ACHN (cell line): ENCODE results near the gene DNAAF1.

ENCODE experiments used
- DNase-seq: peaks from one replicate; pipeline ENCODE4 v3.0.0-alpha.2; 2015
- in situ Hi-C: cut with HindIII; loops from 2 replicates; pipeline ENCODE4 v1.10.0; 2017; ENCODE audit warnings: low sequenced_read_pairs, low pct_ligation_motif_present, low pct_unique_long_range_greater_than_20kb

The DNAAF1 gene

DNA sequence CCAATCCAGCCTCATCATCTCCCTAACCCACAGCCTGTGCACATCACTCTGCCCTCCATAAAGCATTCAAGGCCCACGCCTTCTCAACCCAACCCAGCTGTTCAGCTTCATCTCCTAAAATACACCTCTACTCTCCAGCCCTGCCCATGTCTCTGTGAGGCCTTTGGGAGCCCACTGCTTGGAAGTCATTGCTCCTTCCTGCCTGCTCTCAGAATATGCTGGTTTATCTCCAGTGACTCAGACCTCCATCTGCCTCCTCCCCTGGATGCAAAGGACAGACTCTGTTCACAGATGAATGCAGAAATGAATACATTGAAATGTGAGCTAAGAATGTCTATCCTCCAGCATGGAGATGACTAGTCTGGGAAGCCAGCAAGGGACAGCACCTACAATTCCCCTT lies 75.7 kb downstream of the DNAAF1 start:
- no peak for DNase-seq

DNA sequence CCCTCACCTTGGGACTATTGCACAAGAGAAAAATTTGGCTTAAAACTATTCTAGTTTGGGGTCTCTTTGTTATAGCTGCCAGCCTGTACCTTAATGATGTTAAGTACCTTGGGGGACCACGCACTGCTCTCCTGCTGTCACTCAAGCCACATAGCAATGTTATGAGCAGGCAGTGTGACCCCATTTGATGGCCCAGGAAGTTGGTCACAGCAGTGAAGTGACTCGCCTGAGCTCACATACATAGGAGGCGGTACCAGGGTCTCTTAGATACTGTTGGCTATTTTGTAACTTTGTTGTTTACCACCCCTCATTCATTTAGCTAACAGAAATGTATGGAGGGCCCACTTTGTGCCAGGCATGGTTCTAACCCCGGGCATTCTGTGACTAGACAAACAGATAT lies 78.3 kb downstream of the DNAAF1 start:
- in situ Hi-C loops, result no loop called here
- no peak for DNase-seq

More for the DNA sequence above, 75.7 kb downstream of the DNAAF1 start:
- in situ Hi-C loops, result no loop called here

DNA sequence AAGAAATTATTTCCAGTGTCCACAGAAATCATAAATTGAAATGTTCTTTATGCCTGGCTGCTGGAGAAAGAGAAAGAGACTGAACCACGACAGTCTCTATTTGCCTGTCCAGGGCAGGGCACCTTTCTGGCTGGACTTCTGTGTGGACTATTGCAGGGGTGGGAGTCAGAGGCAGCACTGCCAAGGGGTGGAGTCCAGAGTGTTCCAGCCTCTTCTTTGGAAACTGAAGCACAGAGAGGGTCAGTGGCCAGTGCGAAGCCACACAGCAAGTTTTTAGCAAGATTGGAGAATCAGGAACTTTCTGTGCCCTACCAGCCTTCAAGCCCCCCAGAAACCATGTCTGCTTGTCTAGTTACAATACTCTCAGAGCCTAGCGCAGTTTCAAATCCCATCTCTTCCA lies 79.4 kb downstream of the DNAAF1 start:
- in situ Hi-C loops, result no loop called here

DNA sequence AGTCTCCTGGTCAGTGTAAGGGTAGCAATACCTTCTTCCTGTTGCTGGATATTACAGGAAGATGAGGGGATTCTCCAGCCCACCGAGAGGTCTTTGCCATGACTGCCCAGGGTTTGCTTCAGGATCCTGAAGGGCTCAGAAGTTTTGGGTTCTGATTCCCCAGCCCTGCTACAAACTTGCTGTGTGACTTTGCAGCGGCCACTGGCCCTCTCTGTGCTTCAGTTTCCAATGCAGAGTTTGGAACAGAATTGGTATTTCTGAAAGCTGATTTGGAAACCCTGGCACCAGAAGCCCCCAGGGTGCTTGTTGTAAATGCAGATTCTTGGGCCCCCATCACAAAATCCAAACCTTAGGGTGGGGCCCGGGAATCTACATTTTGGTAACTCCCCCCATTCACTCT lies 80.0 kb downstream of the DNAAF1 start:
- in situ Hi-C loops, result no loop called here
- no peak for DNase-seq

More for the DNA sequence above, 79.4 kb downstream of the DNAAF1 start:
- DNase-seq, result no peak

DNA sequence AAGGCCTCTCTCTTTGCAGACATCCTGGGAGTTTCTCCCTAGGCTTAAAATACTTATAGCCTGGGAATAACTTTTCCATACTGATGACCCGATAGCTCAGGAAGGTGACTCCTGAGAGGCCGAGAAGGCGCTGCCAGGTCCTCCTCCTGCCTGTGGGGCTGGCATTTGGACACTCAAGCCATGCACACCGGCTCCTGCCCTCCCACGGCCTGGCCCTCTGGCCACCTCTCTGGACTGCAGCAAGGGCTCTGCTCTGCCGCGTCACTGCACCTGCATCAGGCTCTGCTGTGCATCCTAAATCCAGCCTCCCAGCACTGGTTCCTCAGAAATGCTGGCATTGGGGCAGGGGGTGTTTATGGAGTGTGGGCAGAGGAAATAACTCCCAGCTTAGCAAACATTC lies 80.5 kb downstream of the DNAAF1 start:
- in situ Hi-C loops, result no loop called here
- no peak for DNase-seq

DNA sequence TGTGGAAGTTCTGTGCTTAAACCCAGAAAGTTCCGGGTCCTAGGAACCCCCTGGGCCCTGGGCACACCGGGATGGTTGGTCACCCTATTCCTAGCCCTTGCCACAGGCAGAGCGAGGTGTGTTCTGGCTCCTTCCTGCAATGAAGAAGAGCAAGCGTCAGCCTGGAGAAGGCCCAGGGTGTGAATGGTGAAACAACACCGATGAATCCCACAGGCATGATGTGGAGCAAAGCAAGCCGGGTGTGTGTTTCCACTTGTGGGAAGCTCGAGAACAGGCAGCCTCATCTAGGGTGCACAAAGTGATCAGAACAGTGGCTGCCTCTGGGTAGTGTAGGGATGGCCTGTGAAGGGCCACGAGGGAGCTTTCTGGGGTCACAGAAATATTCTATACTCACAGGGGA lies 80.9 kb downstream of the DNAAF1 start:
- in situ Hi-C loops, result no loop called here
- no peak for DNase-seq
